ENCODE data around the gene EFNB1. TPM values are rescaled to one million over a fixed set of nuclear protein-coding genes. Genes with fewer than 3 reads are reported as not detected.
A peak's percentile ranks its signal among the peaks of the same experiment; 100 is the strongest.

Gene EFNB1
- total and polyA plus RNA-seq, 3 experiments from 2014 or later = 4.8 to 7.7 (median 7.2) TPM

GRCh38 chrX:68848189-68848940 is 19.5 kb downstream of the EFNB1 start:
- Histone ChIP-seq H3K9me3 (ENCODE audit: low read length) (no peaks in the 10 kb centered on the region), H3K36me3 (ENCODE audit: insufficient read depth, low read length) (no peaks in the 10 kb centered on the region), H3K4me3 (ENCODE audit: low read length) (no peak overlapping the region), H3K4me1 (ENCODE audit: insufficient read depth, low read length) (no peaks in the 10 kb centered on the region), H3K27ac (ENCODE audit: low read depth, low read length) (no peak overlapping the region), H3K27me3 (ENCODE audit: insufficient read depth, low read length, poor library complexity, severe bottlenecking) (no peaks in the 10 kb centered on the region)
- Mint-ChIP-seq H3K27ac (no peak overlapping the region), H3K36me3 (no peaks in the 10 kb centered on the region), H3K4me3 (no peak overlapping the region), H3K4me1 (no peaks in the 10 kb centered on the region), H3K27me3 (peaks cover 0 to 2% of the 10 kb centered on the region in 2 donors), H3K9me3 (no peaks in the 10 kb centered on the region)
- POLR2A ChIA-PET = no interaction called here
- CTCF ChIA-PET = no interaction called here
- DNase-seq = no peak

- H3K36me3 Mint-ChIP-seq = no peaks in the 10 kb centered on the region
- ChIA-PET CTCF (no interaction called here), POLR2A (no interaction called here)
- no peak overlapping the region for H3K27ac Mint-ChIP-seq
- no peaks in the 10 kb centered on the region for H3K27me3 ChIP-seq (ENCODE audit: insufficient read depth, low read length, poor library complexity, severe bottlenecking)
- H3K27ac ChIP-seq (ENCODE audit: low read depth, low read length) = no peak overlapping the region
- no peaks in the 10 kb centered on the region for H3K36me3 ChIP-seq (ENCODE audit: insufficient read depth, low read length)
- H3K4me1 Mint-ChIP-seq = no peaks in the 10 kb centered on the region
- H3K27me3 Mint-ChIP-seq = peaks cover 0 to 2% of the 10 kb centered on the region in 2 donors
- no peak overlapping the region for H3K4me3 Mint-ChIP-seq
- H3K9me3 Mint-ChIP-seq = no peaks in the 10 kb centered on the region
- H3K9me3 ChIP-seq (ENCODE audit: low read length) = no peaks in the 10 kb centered on the region
- DNase-seq = no peak
- no peaks in the 10 kb centered on the region for H3K4me1 ChIP-seq (ENCODE audit: insufficient read depth, low read length)
- no peak overlapping the region for H3K4me3 ChIP-seq (ENCODE audit: low read length)
Observed at GRCh38 chrX:68851082-68851481, 22.3 kb downstream of the EFNB1 start.

DNA sequence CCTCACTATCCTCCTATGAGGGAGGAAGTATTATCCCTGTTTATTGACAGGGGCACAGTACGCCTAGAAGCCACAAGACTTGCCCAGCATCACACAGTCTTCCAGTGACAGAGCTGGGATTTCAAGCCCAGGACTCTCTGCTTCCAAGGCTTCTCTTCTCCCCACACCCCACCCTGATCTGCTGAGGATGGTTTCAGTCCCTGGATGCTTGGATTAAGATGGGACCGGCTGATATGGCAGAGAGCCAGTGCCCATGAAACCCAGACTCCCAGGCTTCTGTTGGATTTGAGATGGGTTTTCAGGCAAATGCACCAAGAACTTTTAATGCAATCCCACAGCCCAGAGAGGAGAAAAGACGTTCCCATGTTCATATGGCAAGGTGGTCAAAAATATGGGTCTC is 23.2 kb downstream of the EFNB1 start:
- no peak overlapping the region for H3K27ac ChIP-seq (ENCODE audit: low read depth, low read length)
- DNase-seq = no peak
- Mint-ChIP-seq H3K36me3 (no peaks in the 10 kb centered on the region), H3K9me3 (no peaks in the 10 kb centered on the region), H3K4me1 (no peaks in the 10 kb centered on the region), H3K27ac (no peak overlapping the region), H3K27me3 (peaks cover 0 to 3% of the 10 kb centered on the region in 2 donors), H3K4me3 (no peak overlapping the region)
- CTCF ChIA-PET = no interaction called here
- no peaks in the 10 kb centered on the region for H3K4me1 ChIP-seq (ENCODE audit: insufficient read depth, low read length)
- H3K36me3 ChIP-seq (ENCODE audit: insufficient read depth, low read length) = no peaks in the 10 kb centered on the region
- H3K27me3 ChIP-seq (ENCODE audit: insufficient read depth, low read length, poor library complexity, severe bottlenecking) = no peaks in the 10 kb centered on the region
- H3K4me3 ChIP-seq (ENCODE audit: low read length) = no peak overlapping the region
- POLR2A ChIA-PET = no interaction called here
- no peaks in the 10 kb centered on the region for H3K9me3 ChIP-seq (ENCODE audit: low read length)

- DNase-seq = no peak
- no peaks in the 10 kb centered on the region for H3K36me3 ChIP-seq (ENCODE audit: insufficient read depth, low read length)
- Mint-ChIP-seq H3K4me3 (no peak overlapping the region), H3K4me1 (no peaks in the 10 kb centered on the region), H3K27ac (no peak overlapping the region), H3K9me3 (no peaks in the 10 kb centered on the region), H3K27me3 (peaks cover 0 to 7% of the 10 kb centered on the region in 2 donors), H3K36me3 (no peaks in the 10 kb centered on the region)
- no peak overlapping the region for H3K4me3 ChIP-seq (ENCODE audit: low read length)
- H3K9me3 ChIP-seq (ENCODE audit: low read length) = no peaks in the 10 kb centered on the region
- POLR2A ChIA-PET = no interaction called here
- no peak overlapping the region for H3K27ac ChIP-seq (ENCODE audit: low read depth, low read length)
- H3K27me3 ChIP-seq (ENCODE audit: insufficient read depth, low read length, poor library complexity, severe bottlenecking) = no peaks in the 10 kb centered on the region
- no peaks in the 10 kb centered on the region for H3K4me1 ChIP-seq (ENCODE audit: insufficient read depth, low read length)
- CTCF ChIA-PET = no interaction called here
Observed at GRCh38 chrX:68853665-68854251, 24.9 kb downstream of the EFNB1 start.

DNA sequence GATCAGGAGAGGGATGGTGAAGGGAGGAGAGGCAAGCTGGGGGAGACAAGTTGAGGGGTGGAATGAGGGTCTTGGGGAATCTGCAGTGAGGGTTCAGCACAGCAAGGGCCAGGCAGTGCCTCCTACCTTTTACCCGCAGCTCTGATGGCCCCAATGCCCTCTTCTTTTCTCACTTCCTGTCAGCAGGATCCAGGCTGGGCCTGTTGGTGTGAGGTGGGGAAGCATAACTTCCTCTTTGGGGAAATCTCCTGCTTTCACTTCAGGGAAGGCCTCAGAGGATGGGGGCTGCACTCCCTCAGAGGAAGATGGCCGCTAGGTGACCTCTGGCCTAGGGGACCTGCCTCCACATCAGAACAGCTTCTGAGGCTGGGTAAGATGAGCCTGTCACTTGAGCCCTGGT is 36.5 kb downstream of the EFNB1 start:
- Mint-ChIP-seq H3K27me3 (peaks cover 0 to 12% of the 10 kb centered on the region in 2 donors), H3K9me3 (no peaks in the 10 kb centered on the region), H3K4me1 (peaks cover 8 to 10% (median 9%) of the 10 kb centered on the region in 3 donors), H3K4me3 (no peak overlapping the region), H3K36me3 (no peaks in the 10 kb centered on the region), H3K27ac (no peak overlapping the region)
- Histone ChIP-seq H3K4me3 (ENCODE audit: low read length) (no peak overlapping the region), H3K9me3 (ENCODE audit: low read length) (no peaks in the 10 kb centered on the region), H3K27me3 (ENCODE audit: insufficient read depth, low read length, poor library complexity, severe bottlenecking) (no peaks in the 10 kb centered on the region), H3K4me1 (ENCODE audit: insufficient read depth, low read length) (peaks cover 4% of the 10 kb centered on the region), H3K36me3 (ENCODE audit: insufficient read depth, low read length) (no peaks in the 10 kb centered on the region), H3K27ac (ENCODE audit: low read depth, low read length) (no peak overlapping the region)
- ChIA-PET POLR2A (no interaction called here), CTCF (no interaction called here)
- DNase-seq = no peak

DNA sequence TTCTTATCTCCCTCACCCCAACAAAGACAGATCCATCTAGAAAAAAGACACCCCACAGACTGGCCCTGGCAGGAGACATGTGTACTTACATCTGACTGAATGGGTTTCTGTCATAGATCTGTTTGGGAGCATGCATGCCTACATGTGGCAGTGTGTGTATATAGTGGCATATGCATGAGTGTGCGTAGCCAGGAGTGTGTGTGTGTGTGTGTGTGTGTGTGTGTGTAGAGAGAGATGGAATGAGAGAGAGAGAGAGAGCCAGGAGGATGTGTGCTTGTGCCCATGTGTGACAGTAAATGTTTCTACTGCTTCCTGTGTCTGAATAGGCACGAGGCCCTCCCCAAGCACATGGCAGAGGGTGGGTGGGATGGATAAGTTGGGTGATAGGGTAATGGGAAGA is 37.1 kb downstream of the EFNB1 start:
- H3K9me3 Mint-ChIP-seq = no peaks in the 10 kb centered on the region
- Histone ChIP-seq H3K27me3 (ENCODE audit: insufficient read depth, low read length, poor library complexity, severe bottlenecking) (no peaks in the 10 kb centered on the region), H3K27ac (ENCODE audit: low read depth, low read length) (no peak overlapping the region), H3K36me3 (ENCODE audit: insufficient read depth, low read length) (no peaks in the 10 kb centered on the region), H3K9me3 (ENCODE audit: low read length) (no peaks in the 10 kb centered on the region), H3K4me1 (ENCODE audit: insufficient read depth, low read length) (peaks cover 4% of the 10 kb centered on the region), H3K4me3 (ENCODE audit: low read length) (no peak overlapping the region)
- POLR2A ChIA-PET = no interaction called here
- H3K36me3 Mint-ChIP-seq = no peaks in the 10 kb centered on the region
- H3K4me1 Mint-ChIP-seq = peaks cover 8 to 12% (median 9%) of the 10 kb centered on the region in 3 donors
- H3K27me3 Mint-ChIP-seq = peaks cover 0 to 12% of the 10 kb centered on the region in 2 donors
- CTCF ChIA-PET = no interaction called here
- no peak overlapping the region for H3K4me3 Mint-ChIP-seq
- DNase-seq = no peak
- H3K27ac Mint-ChIP-seq = peak overlapping the region in 2 of 8 donors; percentile 17 to 92

GRCh38 chrX:68867458-68868112 is 38.8 kb downstream of the EFNB1 start:
- Mint-ChIP-seq H3K4me3 (no peak overlapping the region), H3K27me3 (peaks cover 0 to 14% of the 10 kb centered on the region in 2 donors), H3K9me3 (no peaks in the 10 kb centered on the region), H3K27ac (peak overlapping the region in 3 of 8 donors; percentile 58 to 86 (median 81)), H3K36me3 (no peaks in the 10 kb centered on the region), H3K4me1 (peaks cover 8 to 12% (median 9%) of the 10 kb centered on the region in 3 donors)
- H3K4me3 ChIP-seq (ENCODE audit: low read length) = no peak overlapping the region
- no peaks in the 10 kb centered on the region for H3K36me3 ChIP-seq (ENCODE audit: insufficient read depth, low read length)
- H3K4me1 ChIP-seq (ENCODE audit: insufficient read depth, low read length) = peaks cover 4% of the 10 kb centered on the region
- DNase-seq = no peak
- no peak overlapping the region for H3K27ac ChIP-seq (ENCODE audit: low read depth, low read length)
- H3K27me3 ChIP-seq (ENCODE audit: insufficient read depth, low read length, poor library complexity, severe bottlenecking) = no peaks in the 10 kb centered on the region
- POLR2A ChIA-PET = no interaction called here
- CTCF ChIA-PET = interaction anchor here (1.5 kb wide), 1 partner anchor 32 kb away, joined by 3 read pairs; no protein-coding TSS in a partner anchor
- no peaks in the 10 kb centered on the region for H3K9me3 ChIP-seq (ENCODE audit: low read length)

- no peaks in the 10 kb centered on the region for H3K27me3 ChIP-seq (ENCODE audit: insufficient read depth, low read length, poor library complexity, severe bottlenecking)
- Mint-ChIP-seq H3K9me3 (no peaks in the 10 kb centered on the region), H3K4me3 (peak overlapping the region in 1 of 7 donors; percentile 45), H3K27ac (peak overlapping the region in 3 of 8 donors; percentile 79 to 86 (median 81)), H3K36me3 (no peaks in the 10 kb centered on the region), H3K27me3 (peaks cover 0 to 18% of the 10 kb centered on the region in 2 donors), H3K4me1 (peaks cover 8 to 12% (median 9%) of the 10 kb centered on the region in 3 donors)
- H3K27ac ChIP-seq (ENCODE audit: low read depth, low read length) = no peak overlapping the region
- CTCF ChIA-PET = interaction anchor here (1.5 kb wide), 1 partner anchor 33 kb away, joined by 3 read pairs; no protein-coding TSS in a partner anchor
- H3K36me3 ChIP-seq (ENCODE audit: insufficient read depth, low read length) = no peaks in the 10 kb centered on the region
- POLR2A ChIA-PET = no interaction called here
- H3K9me3 ChIP-seq (ENCODE audit: low read length) = no peaks in the 10 kb centered on the region
- no peak overlapping the region for H3K4me3 ChIP-seq (ENCODE audit: low read length)
- peaks cover 4% of the 10 kb centered on the region for H3K4me1 ChIP-seq (ENCODE audit: insufficient read depth, low read length)
- DNase-seq = no peak
Observed at GRCh38 chrX:68868316-68868715, 39.5 kb downstream of the EFNB1 start.

Measured in CD8-positive, alpha-beta memory T cell (primary cell).